ENCODE measurements around the gene DZANK1.
"Not testable (repeated sequence)": the region's sequence is repeated elsewhere in the genome, so short reads cannot be mapped to it uniquely, and the experiment has no call there.

DZANK1 gene

GRCh38 chr20:18436847-18437246 is 30.0 kb downstream of the DZANK1 start:
- no peak for DNase-seq (ENCODE audit: low read depth)

GRCh38 chr20:18431206-18431605 is 35.6 kb downstream of the DZANK1 start:
- no peak for DNase-seq (ENCODE audit: low read depth)

- no peak for DNase-seq (ENCODE audit: low read depth)
These were observed 36.5 kb downstream of the DZANK1 start for GRCh38 chr20:18430172-18430826.

- DNase-seq (ENCODE audit: low read depth), result no peak
These were observed 38.2 kb downstream of the DZANK1 start for GRCh38 chr20:18428490-18429173.

GRCh38 chr20:18427214-18427613 is 39.6 kb downstream of the DZANK1 start:
- DNase-seq (ENCODE audit: low read depth), result no peak

- no peak for DNase-seq (ENCODE audit: low read depth)
These were observed 45.2 kb downstream of the DZANK1 start for GRCh38 chr20:18421608-18422007.

GRCh38 chr20:18416486-18416885 is 50.3 kb downstream of the DZANK1 start:
- no peak for DNase-seq (ENCODE audit: low read depth)

GRCh38 chr20:18414140-18414539 is 52.7 kb downstream of the DZANK1 start:
- no peak for DNase-seq (ENCODE audit: low read depth)

- DNase-seq (ENCODE audit: low read depth), result no peak
These were observed 54.5 kb downstream of the DZANK1 start for GRCh38 chr20:18412221-18412901.

GRCh38 chr20:18405826-18406225 is 61.0 kb downstream of the DZANK1 start:
- no peak for DNase-seq (ENCODE audit: low read depth)

- DNase-seq (ENCODE audit: low read depth), result no peak
These were observed 62.7 kb downstream of the DZANK1 start for GRCh38 chr20:18404172-18404571.

GRCh38 chr20:18403269-18403668 is 63.6 kb downstream of the DZANK1 start:
- no peak for DNase-seq (ENCODE audit: low read depth)

GRCh38 chr20:18401305-18401704 is 65.5 kb downstream of the DZANK1 start:
- DNase-seq (ENCODE audit: low read depth), result no peak

- no peak for DNase-seq (ENCODE audit: low read depth)
These were observed 66.4 kb downstream of the DZANK1 start for GRCh38 chr20:18400460-18400859.

GRCh38 chr20:18398713-18399112 is 68.1 kb downstream of the DZANK1 start:
- not testable (repeated sequence) for DNase-seq (ENCODE audit: low read depth)

- DNase-seq (ENCODE audit: low read depth), result no peak
These were observed 69.8 kb downstream of the DZANK1 start for GRCh38 chr20:18397030-18397429.

GRCh38 chr20:18395544-18395943 is 71.3 kb downstream of the DZANK1 start:
- no peak for DNase-seq (ENCODE audit: low read depth)

GRCh38 chr20:18394363-18394762 is 72.5 kb downstream of the DZANK1 start:
- DNase-seq (ENCODE audit: low read depth), result no peak

GRCh38 chr20:18391686-18392085 is 75.1 kb downstream of the DZANK1 start:
- DNase-seq (ENCODE audit: low read depth), result no peak

- DNase-seq (ENCODE audit: low read depth), result no peak
These were observed 76.6 kb downstream of the DZANK1 start for GRCh38 chr20:18390201-18390600.

- DNase-seq (ENCODE audit: low read depth), result no peak
These were observed 78.0 kb downstream of the DZANK1 start for GRCh38 chr20:18388860-18389259.

- no peak for DNase-seq (ENCODE audit: low read depth)
These were observed 85.8 kb downstream of the DZANK1 start for GRCh38 chr20:18380908-18381529.
